Testis (tissue), 3 donors: ENCODE results near the gene HDAC3. TPM values are rescaled to one million over a fixed set of nuclear protein-coding genes. Genes with fewer than 3 reads are reported as not detected.
"Not testable (repeated sequence)": the region's sequence is repeated elsewhere in the genome, so short reads cannot be mapped to it uniquely, and the experiment has no call there.

Source experiments
- DNase-seq: peaks from one replicate; pipeline ENCODE4 v3.0.0-alpha.2; 2019
- H3K27ac ChIP-seq, 2 donors: fragments of 200-600 bp; sonication (generic); one replicate each; pipeline ENCODE4 v1.5.1; 2019
- H3K27me3 ChIP-seq: fragments of 200-600 bp; sonication (generic); one replicate; pipeline ENCODE4 v1.5.1; 2019
- H3K36me3 ChIP-seq: fragments of 200-600 bp; sonication (generic); one replicate; pipeline ENCODE4 v1.5.1; 2017; ENCODE audit warnings: low read depth; ENCODE audit errors: missing control alignments
- H3K4me1 ChIP-seq: fragments of 200-600 bp; sonication (generic); one replicate; pipeline ENCODE4 v1.5.1; 2019
- H3K4me3 ChIP-seq, 2 donors: fragments of 200-600 bp; sonication (generic); one replicate each; pipeline ENCODE4 v1.5.1; 2017 to 2019
- H3K9me3 ChIP-seq: fragments of 200-600 bp; sonication (generic); one replicate; pipeline ENCODE4 v1.5.1; 2017
- CTCF ChIP-seq, 3 experiments: fragments of 450-650 bp in 2 of 3; fragments of 200-600 bp in 1 of 3; sonication (generic) in 1 of 3; IDR thresholded peaks; one replicate each; pipeline ENCODE4 v1.5.1; 2016 to 2019; ENCODE audit warnings: antibody characterized with exemption in 3 of 3, mild to moderate bottlenecking in 2 of 3, moderate library complexity in 1 of 3
- POLR2A ChIP-seq: fragments of 450-650 bp; IDR thresholded peaks from one replicate; pipeline ENCODE4 v1.6.1; 2017; ENCODE audit warnings: antibody characterized with exemption, mild to moderate bottlenecking, moderate library complexity
- WGBS, 2 donors: methylation state at CpG; one replicate each; pipeline ENCODE4 v1.1.5; 2018; 5-methylcytosine and 5-hydroxymethylcytosine counted together
- intact Hi-C: fragments of 100-400 bp; cut with DNase I; formaldehyde crosslinking; loops from one replicate; pipeline ENCODE4 v1.15.1; 2023; ENCODE audit warnings: low total_unique reads
- polyA plus RNA-seq: library from polyadenylated mRNA; stranded (reverse); fragments of 350-450 nt; fragmentation: Illumina TruSeq; extraction: RNeasy Lipid Tissue Mini Kit (QIAGEN cat#74804); gene quantifications from one replicate; pipeline ENCODE4 v1.2.3, GENCODE V29; 2014; ENCODE audit warnings: low read depth, low replicate concordance; ENCODE audit not compliant: insufficient read depth
- total RNA-seq, 2 donors: library from RNA; depleted of rRNA; stranded (reverse); fragments of >200 nt; gene quantifications; one replicate each; pipeline ENCODE4 v1.2.3, GENCODE V29; 2016

HDAC3 gene
- total and polyA plus RNA-seq, 3 donors from 2014 or later, result 57.3 to 76.5 (median 63.9) TPM

- no peaks in the 10 kb centered on the region for H3K27me3 ChIP-seq
- no peaks in the 10 kb centered on the region for H3K36me3 ChIP-seq
- H3K4me1 ChIP-seq, result no peaks in the 10 kb centered on the region
- intact Hi-C loops, result no loop called here
- TF ChIP-seq CTCF (IDR thresholded peaks at IDR 0.05) (no peak), POLR2A (no peak)
- no peak overlapping the region for H3K27ac ChIP-seq
- no peak overlapping the region for H3K4me3 ChIP-seq
- H3K9me3 ChIP-seq, result no peaks in the 10 kb centered on the region
- DNase-seq, result no peak
These were observed 23.3 kb downstream of the HDAC3 start for GRCh38 chr5:141613344-141613743.

GRCh38 chr5:141611289-141611688, 25.4 kb downstream of the HDAC3 start:
- TF ChIP-seq POLR2A (no peak), CTCF (IDR thresholded peaks at IDR 0.05) (no peak)
- intact Hi-C loops, result no loop called here
- no peaks in the 10 kb centered on the region for H3K36me3 ChIP-seq
- no peak for DNase-seq
- no peak overlapping the region for H3K4me3 ChIP-seq
- no peak overlapping the region for H3K27ac ChIP-seq
- no peaks in the 10 kb centered on the region for H3K9me3 ChIP-seq
- H3K27me3 ChIP-seq, result no peaks in the 10 kb centered on the region
- no peaks in the 10 kb centered on the region for H3K4me1 ChIP-seq
- WGBS, 2 donors, result 89 to 93% methylated on average over 3 of the region's 3 CpGs

GRCh38 chr5:141609921-141610320, 26.7 kb downstream of the HDAC3 start:
- H3K27ac ChIP-seq, intact Hi-C loops, H3K36me3 ChIP-seq, H3K27me3 ChIP-seq, H3K4me3 ChIP-seq, H3K4me1 ChIP-seq, H3K9me3 ChIP-seq, DNase-seq: not testable (repeated sequence)
- 96 to 97% methylated on average over 7 of the region's 7 CpGs for WGBS, 2 donors

- intact Hi-C loops, result no loop called here
- no peak overlapping the region for H3K27ac ChIP-seq
- no peak for DNase-seq
- H3K27me3 ChIP-seq, result no peaks in the 10 kb centered on the region
- WGBS, 2 donors, result 86 to 88% methylated on average over 3 of the region's 3 CpGs
- H3K4me3 ChIP-seq, result no peak overlapping the region
- no peaks in the 10 kb centered on the region for H3K36me3 ChIP-seq
- no peak for TF ChIP-seq CTCF (IDR thresholded peaks at IDR 0.05)
- TF ChIP-seq POLR2A, result no peak
- no peaks in the 10 kb centered on the region for H3K4me1 ChIP-seq
- no peaks in the 10 kb centered on the region for H3K9me3 ChIP-seq
These were observed 27.6 kb downstream of the HDAC3 start for GRCh38 chr5:141609044-141609443.

GRCh38 chr5:141608557-141608956, 28.1 kb downstream of the HDAC3 start:
- no peak for TF ChIP-seq POLR2A
- no peak for TF ChIP-seq CTCF (IDR thresholded peaks at IDR 0.05)
- WGBS, 2 donors, result 46 to 55% methylated on average over 1 of the region's 1 CpG
- H3K4me3 ChIP-seq, result no peak overlapping the region

More at GRCh38 chr5:141608557-141608956, 28.1 kb downstream of the HDAC3 start:
- no peaks in the 10 kb centered on the region for H3K27me3 ChIP-seq
- intact Hi-C loops, result no loop called here
- H3K4me1 ChIP-seq, result no peaks in the 10 kb centered on the region
- DNase-seq, result no peak
- no peaks in the 10 kb centered on the region for H3K36me3 ChIP-seq
- H3K9me3 ChIP-seq, result no peaks in the 10 kb centered on the region
- H3K27ac ChIP-seq, result no peak overlapping the region
